Lower leg skin (tissue), 3 donors: Measurements from ENCODE around the gene YY1.

Experiments used
- POLR2A ChIP-seq, 2 donors: fragments of 450-650 bp; IDR thresholded peaks; one replicate each; pipeline ENCODE4 v1.6.1; 2016 to 2017; ENCODE audit warnings: antibody characterized with exemption in 2 of 2, mild to moderate bottlenecking in 1 of 2, moderate library complexity in 1 of 2
- TF ChIP-seq, protein P1 (sequence below), 3 donors: fragments of 450-650 bp; IDR thresholded peaks; one replicate each; pipeline ENCODE4 v1.5.1; 2016; ENCODE audit warnings: antibody characterized with exemption in 3 of 3, mild to moderate bottlenecking in 3 of 3, moderate library complexity in 2 of 3

DNA sequence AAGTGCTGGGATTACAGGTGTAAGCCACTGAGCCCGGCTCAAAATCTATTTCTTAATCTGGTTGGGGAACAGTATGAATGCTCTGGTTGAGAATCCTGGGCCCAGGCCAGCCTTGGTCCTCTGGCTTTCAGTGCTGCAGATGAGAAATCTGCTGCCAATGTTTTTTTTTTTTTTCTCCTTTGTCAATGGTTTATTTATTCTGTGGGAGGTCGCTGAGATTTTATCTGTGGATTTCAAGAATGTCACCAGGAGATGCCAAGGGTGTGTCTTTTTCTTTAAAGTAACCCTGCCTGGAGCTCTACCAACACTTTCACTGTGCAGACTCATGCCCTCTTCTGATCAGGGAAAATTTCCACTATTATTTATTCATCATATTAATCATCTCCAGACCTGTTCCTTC, 63.7 kb downstream of the YY1 start:
- TF ChIP-seq, protein P1, sequence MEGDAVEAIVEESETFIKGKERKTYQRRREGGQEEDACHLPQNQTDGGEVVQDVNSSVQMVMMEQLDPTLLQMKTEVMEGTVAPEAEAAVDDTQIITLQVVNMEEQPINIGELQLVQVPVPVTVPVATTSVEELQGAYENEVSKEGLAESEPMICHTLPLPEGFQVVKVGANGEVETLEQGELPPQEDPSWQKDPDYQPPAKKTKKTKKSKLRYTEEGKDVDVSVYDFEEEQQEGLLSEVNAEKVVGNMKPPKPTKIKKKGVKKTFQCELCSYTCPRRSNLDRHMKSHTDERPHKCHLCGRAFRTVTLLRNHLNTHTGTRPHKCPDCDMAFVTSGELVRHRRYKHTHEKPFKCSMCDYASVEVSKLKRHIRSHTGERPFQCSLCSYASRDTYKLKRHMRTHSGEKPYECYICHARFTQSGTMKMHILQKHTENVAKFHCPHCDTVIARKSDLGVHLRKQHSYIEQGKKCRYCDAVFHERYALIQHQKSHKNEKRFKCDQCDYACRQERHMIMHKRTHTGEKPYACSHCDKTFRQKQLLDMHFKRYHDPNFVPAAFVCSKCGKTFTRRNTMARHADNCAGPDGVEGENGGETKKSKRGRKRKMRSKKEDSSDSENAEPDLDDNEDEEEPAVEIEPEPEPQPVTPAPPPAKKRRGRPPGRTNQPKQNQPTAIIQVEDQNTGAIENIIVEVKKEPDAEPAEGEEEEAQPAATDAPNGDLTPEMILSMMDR (IDR thresholded peaks at IDR 0.05), result no peak
- TF ChIP-seq POLR2A (IDR thresholded peaks at IDR 0.05), result no peak
